ENCODE results near the gene DISC1. TPM values are rescaled to one million over a fixed set of nuclear protein-coding genes. Genes with fewer than 3 reads are reported as not detected.

The DISC1 gene
- total RNA-seq, 1 experiment from 2014 or later, result 1.8 TPM

GRCh38 chr1:231663211-231663792 lies 36.7 kb downstream of the DISC1 start:
- TF ChIP-seq CTCF (conservative IDR thresholded peaks at IDR 0.05; ENCODE audit: low read depth, low read length), result no peak
- no peak for TF ChIP-seq EZH2 (IDR thresholded peaks at IDR 0.05; ENCODE audit: borderline replicate concordance, low read depth, low read length, poor library complexity, severe bottlenecking)
- Histone ChIP-seq H3K36me3 (ENCODE audit: insufficient read depth, low read length, poor library complexity, severe bottlenecking) (no peaks in the 10 kb centered on the region), H3K4me1 (ENCODE audit: insufficient read depth, low read length, poor library complexity, severe bottlenecking) (no peaks in the 10 kb centered on the region), H3K4me3 (ENCODE audit: low read depth, low read length, poor library complexity, severe bottlenecking) (no peak overlapping the region), H3K9me3 (ENCODE audit: low read depth, low read length, poor library complexity, severe bottlenecking) (no peaks in the 10 kb centered on the region), H3K27me3 (replicated peaks; ENCODE audit: insufficient read depth, low read depth, low read length, poor library complexity) (no peaks in the 10 kb centered on the region), H3K27ac (ENCODE audit: low read depth, low read length, poor library complexity, severe bottlenecking) (no peak overlapping the region)
- intact Hi-C loops (cut with micrococcal nuclease; ENCODE audit: unreplicated experiment), result no loop called here
- ChIA-PET POLR2A (ENCODE audit: low non-redundant PET) (no interaction called here), CTCF (no interaction called here)
- BruUV-seq (replicated peaks), result no TSS peak
- no peak for DNase-seq (ENCODE audit: low spot score)

GRCh38 chr1:231665101-231665500 lies 38.5 kb downstream of the DISC1 start:
- H3K27ac ChIP-seq (ENCODE audit: low read depth, low read length, poor library complexity, severe bottlenecking), result no peak overlapping the region
- no peak overlapping the region for H3K4me3 ChIP-seq (ENCODE audit: low read depth, low read length, poor library complexity, severe bottlenecking)
- no peaks in the 10 kb centered on the region for H3K4me1 ChIP-seq (ENCODE audit: insufficient read depth, low read length, poor library complexity, severe bottlenecking)
- BruUV-seq (replicated peaks), result no TSS peak
- H3K27me3 ChIP-seq (replicated peaks; ENCODE audit: insufficient read depth, low read depth, low read length, poor library complexity), result no peaks in the 10 kb centered on the region
- ChIA-PET CTCF (no interaction called here), POLR2A (ENCODE audit: low non-redundant PET) (no interaction called here)
- H3K9me3 ChIP-seq (ENCODE audit: low read depth, low read length, poor library complexity, severe bottlenecking), result peaks cover 3% of the 10 kb centered on the region
- no peak for DNase-seq (ENCODE audit: low spot score)
- intact Hi-C loops (cut with micrococcal nuclease; ENCODE audit: unreplicated experiment), result no loop called here
- no peaks in the 10 kb centered on the region for H3K36me3 ChIP-seq (ENCODE audit: insufficient read depth, low read length, poor library complexity, severe bottlenecking)
- no peak for TF ChIP-seq EZH2 (IDR thresholded peaks at IDR 0.05; ENCODE audit: borderline replicate concordance, low read depth, low read length, poor library complexity, severe bottlenecking)
- TF ChIP-seq CTCF (conservative IDR thresholded peaks at IDR 0.05; ENCODE audit: low read depth, low read length), result no peak

- no peak for TF ChIP-seq EZH2 (IDR thresholded peaks at IDR 0.05; ENCODE audit: borderline replicate concordance, low read depth, low read length, poor library complexity, severe bottlenecking)
- no peak for TF ChIP-seq CTCF (conservative IDR thresholded peaks at IDR 0.05; ENCODE audit: low read depth, low read length)
- BruUV-seq (replicated peaks), result no TSS peak
- CTCF ChIA-PET, result interaction anchor here (0.6 to 0.7 kb wide), 2 partner anchors 14 to 546 kb away, joined by 3 read pairs; no protein-coding TSS in a partner anchor
- H3K4me1 ChIP-seq (ENCODE audit: insufficient read depth, low read length, poor library complexity, severe bottlenecking), result no peaks in the 10 kb centered on the region
- H3K4me3 ChIP-seq (ENCODE audit: low read depth, low read length, poor library complexity, severe bottlenecking), result no peak overlapping the region
- intact Hi-C loops (cut with micrococcal nuclease; ENCODE audit: unreplicated experiment), result no loop called here
- no peaks in the 10 kb centered on the region for H3K27me3 ChIP-seq (replicated peaks; ENCODE audit: insufficient read depth, low read depth, low read length, poor library complexity)
- no peak overlapping the region for H3K27ac ChIP-seq (ENCODE audit: low read depth, low read length, poor library complexity, severe bottlenecking)
- no peaks in the 10 kb centered on the region for H3K36me3 ChIP-seq (ENCODE audit: insufficient read depth, low read length, poor library complexity, severe bottlenecking)
- POLR2A ChIA-PET (ENCODE audit: low non-redundant PET), result no interaction called here
- H3K9me3 ChIP-seq (ENCODE audit: low read depth, low read length, poor library complexity, severe bottlenecking), result peaks cover 5% of the 10 kb centered on the region
- no peak for DNase-seq (ENCODE audit: low spot score)
Observed at GRCh38 chr1:231665726-231666125, 39.1 kb downstream of the DISC1 start.
